ENCODE results near the gene PIGT.

PIGT gene

GRCh38 chr20:45415822-45416637 is at the start of gene PIGT:
Gene PIGT, plus strand, starts transcription at chr20:45416141. Its CDS starts 16 bp downstream, at chr20:45416157.
- DNase-seq = peak; percentile 85 to 88

DNA sequence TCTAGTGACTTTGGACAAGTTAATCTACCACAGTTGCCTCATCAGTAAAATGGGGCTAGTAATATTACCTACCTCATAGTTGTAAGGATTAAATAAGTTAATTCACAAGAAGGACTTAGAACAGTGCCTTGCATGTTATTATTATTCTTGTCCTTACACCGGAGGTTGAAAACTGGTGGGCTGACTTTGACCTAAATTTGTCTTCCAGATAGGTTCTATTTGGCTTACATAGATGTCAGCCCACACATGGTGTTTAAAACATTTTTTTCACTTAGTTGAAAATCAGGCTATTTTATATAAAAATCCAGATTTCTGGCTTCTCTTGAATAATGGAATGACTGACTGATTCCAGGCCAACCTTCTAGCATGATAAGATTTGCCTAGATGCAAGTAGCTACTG is 49.7 kb upstream of the PIGT start:
- no peak for DNase-seq

DNA sequence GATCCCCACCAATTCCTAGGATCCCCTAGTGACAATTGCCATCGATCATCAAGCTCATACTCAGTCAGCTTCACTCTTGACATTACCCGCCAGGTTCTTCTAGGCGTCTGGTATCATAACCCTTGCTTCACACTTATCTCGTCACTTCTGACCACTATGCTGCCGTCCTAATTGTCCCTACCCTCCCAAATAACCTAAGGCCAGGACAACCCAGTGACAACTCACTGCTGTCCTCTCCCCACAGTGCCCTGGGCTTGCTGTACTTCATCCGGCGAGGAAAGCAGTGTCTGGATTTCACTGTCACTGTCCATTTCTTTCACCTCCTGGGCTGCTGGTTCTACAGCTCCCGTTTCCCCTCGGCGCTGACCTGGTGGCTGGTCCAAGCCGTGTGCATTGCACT is 49.3 kb upstream of the PIGT start:
- no peak for DNase-seq

DNA sequence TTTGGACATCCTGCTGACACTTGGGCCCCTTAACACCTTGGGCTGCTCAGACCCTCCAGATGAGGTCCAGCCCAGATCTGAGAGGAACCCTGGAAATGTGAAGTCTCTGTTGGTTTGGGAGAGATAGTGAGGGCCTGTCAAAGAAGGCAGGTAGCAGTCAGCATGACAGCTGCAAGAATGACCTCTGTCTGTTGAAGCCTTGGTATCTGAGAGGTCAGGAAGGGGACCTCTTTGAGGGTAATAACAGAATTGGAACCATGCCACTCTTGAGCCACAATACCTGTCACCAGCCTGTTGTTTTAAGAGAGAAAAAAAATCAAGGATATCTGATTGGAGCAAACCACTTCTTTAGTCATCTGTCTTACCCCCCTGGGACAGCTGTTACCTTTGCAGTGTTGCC is 48.8 kb upstream of the PIGT start:
- DNase-seq = no peak

DNA sequence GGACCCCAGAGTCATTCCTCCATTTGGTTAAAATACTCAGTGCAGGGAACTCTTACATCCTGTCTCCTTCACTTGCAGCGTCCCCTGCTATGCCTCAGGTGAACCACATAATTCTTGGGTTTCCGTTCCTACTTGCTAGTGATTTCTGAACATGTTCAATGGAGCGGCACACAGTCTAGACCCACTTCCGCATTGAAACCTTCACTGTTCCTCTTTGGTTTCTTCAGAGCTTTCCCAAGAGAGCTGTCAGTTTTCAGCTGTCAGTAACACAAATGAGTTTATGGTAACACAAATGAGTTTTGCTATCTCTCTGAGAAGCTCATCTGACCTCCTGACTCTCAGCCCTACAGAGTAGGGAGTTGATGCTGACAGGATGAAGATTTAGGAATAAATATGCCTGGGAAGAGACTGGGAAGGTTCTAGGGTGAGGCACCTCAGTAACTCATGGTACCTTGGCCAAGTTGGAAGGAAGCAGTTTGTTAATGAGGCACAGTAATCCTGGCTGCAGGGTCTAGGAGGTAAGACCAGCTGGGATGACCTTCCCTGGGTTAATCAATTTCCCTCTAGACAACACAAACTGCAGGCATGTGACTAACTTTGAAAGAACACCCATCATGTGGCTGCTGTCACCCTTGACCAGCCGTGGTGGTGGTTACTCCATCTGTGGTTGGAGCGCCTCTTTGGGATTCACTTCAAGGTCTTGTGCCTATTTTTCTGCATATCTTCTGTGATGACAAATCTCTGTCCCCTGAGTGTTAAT is 47.5 kb upstream of the PIGT start:
- no peak for DNase-seq

- DNase-seq = no peak
These were observed 45.3 kb upstream of the PIGT start for GRCh38 chr20:45370571-45371160.

DNA sequence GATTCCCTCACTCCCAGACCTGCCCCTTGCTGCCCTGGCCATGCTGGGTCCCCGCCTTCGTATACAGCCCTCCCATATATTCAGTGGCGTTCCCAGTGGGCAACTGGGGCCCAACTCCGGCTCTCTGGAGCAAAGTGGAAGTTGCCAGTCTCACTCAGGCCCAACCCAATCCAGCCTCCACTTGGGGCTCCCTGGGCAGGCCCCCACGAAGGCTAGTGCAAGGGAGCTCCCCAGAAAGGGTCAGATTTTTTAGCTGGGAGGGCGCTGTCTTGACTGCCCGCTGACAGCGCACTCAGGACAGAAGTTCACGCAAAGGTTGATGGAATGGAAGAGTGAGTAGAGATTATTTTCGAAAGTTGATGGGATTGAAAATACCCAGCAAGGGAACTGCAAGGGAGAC is 43.7 kb upstream of the PIGT start:
- no peak for DNase-seq

- DNase-seq = no peak
These were observed 43.1 kb upstream of the PIGT start for GRCh38 chr20:45372646-45373352.

- DNase-seq = peak; percentile 38 to 62
These were observed 42.4 kb upstream of the PIGT start for GRCh38 chr20:45373353-45374100.

- no peak for DNase-seq
These were observed 41.9 kb upstream of the PIGT start for GRCh38 chr20:45374101-45374467.

- no peak for DNase-seq
These were observed 41.0 kb upstream of the PIGT start for GRCh38 chr20:45374966-45375365.

GRCh38 chr20:45377269-45377668 is 38.7 kb upstream of the PIGT start:
- no peak for DNase-seq

DNA sequence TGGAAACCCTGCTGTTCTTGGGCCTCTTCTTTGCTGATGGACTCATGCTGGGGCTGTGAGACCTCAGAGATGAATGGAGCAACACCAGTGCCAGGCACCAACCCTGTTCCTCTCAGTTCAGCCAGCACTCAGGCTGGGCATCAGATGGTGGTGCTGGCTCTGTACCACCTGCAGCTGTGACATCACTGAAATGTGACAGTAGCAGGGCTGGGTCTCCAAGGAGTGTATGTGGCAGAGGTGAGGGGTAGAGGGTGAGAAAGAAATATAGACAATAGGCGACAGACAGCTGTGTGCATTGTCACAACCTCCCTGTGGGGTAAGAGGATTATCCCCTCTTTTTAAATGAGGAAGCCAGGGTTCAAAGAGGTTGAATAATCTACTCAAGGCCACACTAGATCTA is 37.8 kb upstream of the PIGT start, which contains the start of gene TP53TG5:
Gene TP53TG5, minus strand, starts transcription at position 135 of the 400 bp plus-strand sequence. Its CDS starts 89 bp downstream, at position 46.
- DNase-seq = no peak

DNA sequence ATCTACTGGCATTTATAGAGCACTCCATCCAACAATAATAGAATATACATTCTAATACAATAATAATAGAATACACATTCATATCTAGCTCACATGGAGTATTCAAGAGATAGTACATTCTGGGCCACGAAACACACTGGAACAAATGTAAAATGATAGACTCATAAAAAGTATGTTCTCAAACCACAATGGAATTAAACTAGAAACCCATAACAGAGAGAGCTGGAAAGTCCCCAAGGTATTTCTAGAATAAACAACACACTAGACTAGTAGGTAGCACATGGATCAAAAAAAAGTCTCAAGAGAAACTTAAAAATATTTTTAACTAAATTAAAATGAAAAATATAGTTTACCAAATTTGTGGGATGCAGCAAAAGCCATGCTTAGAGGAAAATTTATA is 28.7 kb upstream of the PIGT start:
- DNase-seq = no peak

DNA sequence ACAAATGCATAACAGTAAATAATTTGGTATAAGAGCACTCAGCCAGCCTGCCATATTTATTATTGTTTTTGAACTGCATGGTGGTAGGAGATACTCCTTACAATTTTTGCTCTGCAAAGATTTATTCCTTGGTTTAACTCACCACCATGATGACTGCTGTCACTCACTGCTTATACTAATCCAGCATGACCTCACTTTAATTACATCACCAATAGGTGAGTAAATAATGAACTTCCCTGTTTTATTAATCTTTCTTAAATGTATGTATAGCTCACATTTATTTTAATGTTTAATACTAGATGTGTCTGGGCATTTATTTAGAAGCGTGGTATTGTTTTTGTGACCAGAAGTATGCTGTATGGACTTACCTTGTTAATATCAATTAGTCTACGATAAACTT is 25.0 kb upstream of the PIGT start:
- no peak for DNase-seq

GRCh38 chr20:45391559-45391958 is 24.4 kb upstream of the PIGT start:
- DNase-seq = no peak

GRCh38 chr20:45392733-45393132 is 23.2 kb upstream of the PIGT start:
- no peak for DNase-seq

- DNase-seq = no peak
These were observed 21.5 kb upstream of the PIGT start for GRCh38 chr20:45394221-45395113.

- DNase-seq = no peak
These were observed 20.9 kb upstream of the PIGT start for GRCh38 chr20:45395114-45395415.

GRCh38 chr20:45399018-45399417 is 16.9 kb upstream of the PIGT start:
- no peak for DNase-seq

GRCh38 chr20:45400346-45401031 is 15.5 kb upstream of the PIGT start:
- no peak for DNase-seq
